HG03139 (cell line): ENCODE data around the gene SAP25.
"Not testable (repeated sequence)": the region's sequence is repeated elsewhere in the genome, so short reads cannot be mapped to it uniquely, and the experiment has no call there.

Experiments used
- ATAC-seq: cut with Tn5 transposase; IDR thresholded peaks from one replicate; pipeline ENCODE4 v1.9.1; 2021; ENCODE audit not compliant: unreplicated experiment

The SAP25 gene

DNA sequence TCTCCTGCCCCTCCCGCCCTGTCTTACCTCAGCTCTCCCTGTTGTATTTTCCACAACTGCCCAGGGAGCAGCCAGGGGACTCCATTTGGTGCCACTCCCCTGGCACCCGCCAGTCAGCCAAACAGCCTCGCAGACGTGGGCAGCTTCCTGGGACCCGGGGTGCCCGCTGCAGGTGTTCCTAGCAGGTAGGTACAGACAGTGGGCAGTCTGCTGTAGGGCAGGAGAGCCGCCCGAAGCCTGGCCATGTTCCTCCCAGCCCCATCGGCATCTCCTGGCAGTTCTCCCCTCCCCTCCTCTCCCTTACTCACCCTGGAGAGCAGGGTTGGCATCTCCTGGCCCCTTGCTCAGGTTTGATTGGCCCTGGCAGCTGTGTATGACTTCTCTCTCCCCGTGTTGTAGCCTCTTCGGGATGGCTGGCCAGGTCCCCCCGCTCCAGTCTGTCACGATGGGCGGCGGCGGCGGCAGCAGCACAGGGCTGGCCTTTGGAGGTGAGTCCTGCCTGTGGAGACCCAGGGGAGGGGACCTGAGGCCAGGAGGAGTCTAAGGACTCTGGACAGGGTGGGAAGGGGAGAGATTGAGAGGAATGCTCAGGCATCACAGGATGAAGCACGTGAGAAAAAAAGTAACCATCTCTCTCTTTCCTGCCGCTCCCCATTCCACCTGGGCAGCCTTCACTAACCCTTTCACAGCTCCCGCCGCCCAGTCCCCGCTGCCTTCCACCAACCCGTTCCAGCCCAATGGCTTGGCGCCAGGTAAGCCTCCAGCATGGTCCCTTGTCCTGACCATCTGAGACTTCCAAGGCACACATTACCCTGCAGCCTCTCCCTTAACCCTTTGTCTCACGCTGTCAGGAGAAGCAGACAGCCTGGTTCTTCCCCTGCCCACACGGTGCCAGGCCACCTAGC, 11.3 kb downstream of the SAP25 start:
- no peak for ATAC-seq

DNA sequence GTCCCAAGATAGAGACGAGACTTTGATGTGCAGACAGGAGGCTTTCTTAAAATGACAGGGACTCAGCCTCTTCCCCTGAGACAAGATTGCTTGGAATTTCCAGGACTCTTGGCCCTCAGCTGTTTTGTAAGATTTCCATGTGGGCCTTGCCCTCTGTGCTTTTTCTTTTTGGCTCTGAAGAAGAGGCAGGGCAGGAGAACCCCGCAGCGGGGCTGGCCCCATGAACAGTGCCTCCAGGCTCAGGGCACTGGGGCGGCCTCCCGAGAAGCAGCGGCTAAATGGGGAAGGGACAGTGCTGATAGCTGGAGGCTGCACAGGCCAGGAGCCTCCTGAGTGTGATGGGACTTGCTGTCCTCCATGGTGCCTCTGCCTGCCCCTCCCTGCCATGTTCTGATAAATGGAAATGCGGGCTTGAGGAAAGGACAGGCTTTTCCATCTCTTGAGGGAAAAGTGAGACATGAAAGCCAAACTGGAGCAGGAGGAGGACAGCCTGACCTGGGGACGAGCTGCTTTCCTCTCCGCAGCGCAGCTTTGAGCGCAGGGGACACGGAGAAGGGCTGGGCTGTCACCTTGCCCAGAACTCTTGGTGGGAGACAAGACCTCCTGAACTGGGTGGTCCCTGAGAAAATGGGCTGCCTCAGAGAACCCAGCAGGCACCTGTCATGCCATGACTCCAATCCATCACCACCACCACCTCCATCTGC, 12.1 kb downstream of the SAP25 start:
- no peak for ATAC-seq

DNA sequence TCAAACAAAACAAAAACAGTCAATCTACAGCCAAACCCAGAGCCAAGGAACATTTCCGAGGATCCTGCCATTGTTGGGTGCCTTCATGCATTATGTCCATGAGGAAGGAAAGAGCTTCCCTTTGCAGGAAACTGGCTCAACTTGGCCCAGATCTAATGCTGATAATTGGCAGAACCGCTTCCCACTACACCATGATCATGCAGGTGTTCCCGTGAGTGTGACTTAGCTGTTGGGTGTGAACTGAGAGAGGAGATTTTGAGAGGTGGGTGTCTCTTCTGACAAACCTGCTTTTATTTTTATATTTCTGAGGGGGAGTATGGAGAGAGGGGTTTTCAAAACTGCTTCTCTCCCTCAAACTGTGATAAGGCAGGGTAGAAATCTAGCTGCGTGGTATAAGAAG, 14.6 kb downstream of the SAP25 start:
- ATAC-seq, result no peak

DNA sequence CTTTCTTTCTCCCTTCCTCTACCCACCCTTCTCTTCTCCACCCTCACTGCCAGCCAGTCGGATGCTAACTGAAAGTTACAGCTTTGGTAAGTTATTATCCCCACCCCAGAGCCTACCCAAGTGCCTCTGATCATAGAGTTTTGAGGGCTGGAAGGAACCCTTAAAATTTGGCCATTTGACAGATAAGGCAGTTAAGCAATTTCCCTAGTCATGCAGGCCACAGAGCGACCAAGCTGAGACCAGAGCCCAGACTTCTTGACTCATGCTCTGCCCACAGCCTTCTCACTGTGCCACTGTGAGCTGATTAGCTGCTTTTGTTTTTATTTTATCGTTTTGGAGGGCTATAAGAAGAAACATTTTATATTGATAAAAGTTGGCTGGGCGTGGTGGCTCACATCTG, 17.2 kb downstream of the SAP25 start:
- no peak for ATAC-seq

DNA sequence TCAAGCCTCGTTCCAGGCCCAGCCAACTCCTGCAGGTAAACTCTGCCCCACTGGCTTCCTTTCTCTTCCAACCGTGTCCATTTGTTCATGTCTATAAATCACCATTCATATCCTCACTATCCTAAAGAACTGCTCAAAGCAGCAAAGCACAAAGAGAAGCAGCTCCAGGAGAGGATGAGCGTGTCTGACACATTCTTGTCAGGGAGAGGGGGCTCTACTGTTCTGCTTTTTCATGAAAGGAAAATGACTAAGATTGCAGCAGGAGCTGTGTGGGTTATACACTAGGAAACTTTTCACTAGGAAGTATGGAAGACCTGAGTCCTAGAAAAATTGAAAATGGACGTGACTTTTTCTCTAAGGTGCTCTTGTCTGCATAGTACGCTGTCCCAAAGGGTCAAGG, 18.0 kb downstream of the SAP25 start:
- ATAC-seq, result no peak

DNA sequence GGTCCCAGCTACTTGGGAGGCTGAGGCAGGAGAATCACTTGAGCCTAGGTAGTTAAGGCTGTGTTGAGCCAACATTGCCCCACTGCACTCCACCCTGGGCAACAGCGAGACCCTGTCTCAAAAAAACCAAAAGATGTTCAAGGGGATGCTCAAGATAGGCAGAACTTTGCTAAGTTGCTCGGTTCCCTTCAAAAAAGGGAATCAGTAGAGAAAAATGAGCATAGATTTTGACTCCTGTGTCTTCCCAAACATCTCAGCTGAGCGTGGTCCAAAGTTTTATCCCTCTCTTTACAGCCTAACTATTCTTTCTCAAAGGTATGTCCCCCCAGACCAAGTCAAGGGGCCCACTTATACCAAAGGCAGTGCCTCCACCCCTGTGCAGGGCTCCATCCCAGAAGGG, 20.7 kb downstream of the SAP25 start:
- ATAC-seq, result no peak

DNA sequence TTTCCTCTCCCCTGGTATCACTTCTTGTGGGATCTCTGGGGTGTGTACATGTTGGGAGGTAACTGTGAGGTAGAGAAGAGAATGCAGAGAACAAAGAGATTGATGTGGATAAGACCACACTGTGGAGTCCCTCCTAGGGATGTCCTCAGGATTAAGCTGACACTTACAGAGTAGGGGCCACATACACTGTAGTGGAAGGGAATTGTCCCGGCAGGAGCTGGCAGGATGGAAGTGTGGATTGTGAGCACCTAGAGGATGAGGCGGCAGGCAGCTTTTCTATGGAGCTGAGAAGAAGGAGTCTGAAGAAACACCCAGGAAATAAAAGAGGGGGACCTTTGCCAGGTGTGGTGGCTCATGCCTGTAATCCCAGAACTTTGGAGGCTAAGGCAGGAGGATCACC, 21.2 kb downstream of the SAP25 start:
- no peak for ATAC-seq

DNA sequence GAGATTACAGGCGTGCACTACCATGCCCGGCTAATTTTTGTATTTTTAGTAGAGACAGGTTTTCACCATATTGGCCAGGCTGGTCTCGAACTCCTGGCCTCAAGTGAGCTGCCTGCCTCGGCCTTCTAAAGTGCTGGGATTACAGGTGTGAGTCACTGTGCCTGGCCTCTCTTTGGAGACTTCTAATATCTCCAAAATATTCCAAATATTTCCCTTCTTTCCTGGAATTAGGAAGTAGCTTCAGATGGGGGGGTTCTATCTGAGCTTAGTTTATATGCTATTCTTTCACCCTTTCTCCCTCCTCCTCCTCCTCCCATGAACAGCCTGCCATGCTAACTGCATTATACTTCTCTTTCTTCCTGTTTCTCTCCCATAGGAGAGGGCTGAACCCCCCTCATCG, 25.3 kb downstream of the SAP25 start:
- ATAC-seq, result not testable (repeated sequence)

DNA sequence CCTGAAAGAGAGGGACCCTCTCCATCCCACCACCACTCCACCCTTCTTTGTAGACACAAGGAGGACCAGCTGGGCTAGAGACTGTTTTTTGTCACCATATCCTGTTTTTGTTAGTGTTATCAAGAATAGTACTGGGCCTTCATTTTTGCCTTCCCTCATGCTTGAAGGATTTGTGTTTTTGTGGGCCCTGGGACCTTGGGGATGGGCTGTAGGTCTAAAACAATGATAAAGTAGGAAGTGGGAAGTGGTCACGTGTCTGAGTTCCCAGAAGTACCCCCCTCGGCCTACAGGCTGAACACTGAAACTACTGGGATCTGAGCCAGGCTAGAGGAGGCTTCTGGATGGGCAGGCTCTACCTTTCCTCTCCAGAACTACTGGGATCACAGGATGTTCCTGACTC, 25.8 kb downstream of the SAP25 start:
- no peak for ATAC-seq

DNA sequence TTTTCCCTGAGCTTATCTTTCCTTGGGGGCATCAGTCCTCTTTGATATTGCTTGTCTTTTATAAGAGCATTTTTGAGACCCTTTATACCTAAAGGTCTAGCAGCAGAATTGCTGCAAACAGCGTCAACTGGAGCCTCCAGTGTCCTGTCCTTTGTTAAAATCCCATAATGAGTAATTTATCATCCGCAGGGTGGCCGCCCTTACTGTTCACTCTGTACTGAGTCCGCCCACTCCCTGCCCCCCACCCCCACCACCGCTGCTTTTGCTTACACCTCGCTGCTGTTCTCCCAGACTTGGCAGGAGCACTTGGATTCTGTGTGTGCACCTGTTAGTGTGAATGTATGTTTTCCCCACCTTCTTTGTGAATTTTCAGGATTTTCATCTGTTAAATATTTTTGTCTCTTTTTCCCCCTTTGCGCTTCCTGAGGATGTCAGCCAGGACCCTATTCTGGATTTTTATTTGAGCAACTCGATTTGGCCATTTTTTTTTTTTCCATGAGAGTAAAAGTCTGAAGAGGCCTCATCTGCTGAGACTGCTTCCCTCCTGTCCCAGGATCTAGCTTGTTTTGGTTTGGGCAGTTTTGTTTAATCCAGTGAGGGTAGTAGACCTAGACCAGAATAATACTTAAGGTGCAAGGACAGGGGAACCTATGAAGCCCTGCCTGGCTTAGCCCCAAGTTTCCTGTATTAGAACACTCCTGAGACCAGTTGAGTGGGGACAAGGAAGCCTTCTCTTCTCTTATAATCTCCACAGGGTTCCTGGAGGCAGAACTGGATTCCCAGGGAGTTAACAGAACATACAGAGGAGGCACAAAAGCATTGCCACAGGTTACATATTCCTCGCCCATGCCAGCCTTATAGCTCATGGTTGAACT, 26.5 kb downstream of the SAP25 start:
- no peak for ATAC-seq

DNA sequence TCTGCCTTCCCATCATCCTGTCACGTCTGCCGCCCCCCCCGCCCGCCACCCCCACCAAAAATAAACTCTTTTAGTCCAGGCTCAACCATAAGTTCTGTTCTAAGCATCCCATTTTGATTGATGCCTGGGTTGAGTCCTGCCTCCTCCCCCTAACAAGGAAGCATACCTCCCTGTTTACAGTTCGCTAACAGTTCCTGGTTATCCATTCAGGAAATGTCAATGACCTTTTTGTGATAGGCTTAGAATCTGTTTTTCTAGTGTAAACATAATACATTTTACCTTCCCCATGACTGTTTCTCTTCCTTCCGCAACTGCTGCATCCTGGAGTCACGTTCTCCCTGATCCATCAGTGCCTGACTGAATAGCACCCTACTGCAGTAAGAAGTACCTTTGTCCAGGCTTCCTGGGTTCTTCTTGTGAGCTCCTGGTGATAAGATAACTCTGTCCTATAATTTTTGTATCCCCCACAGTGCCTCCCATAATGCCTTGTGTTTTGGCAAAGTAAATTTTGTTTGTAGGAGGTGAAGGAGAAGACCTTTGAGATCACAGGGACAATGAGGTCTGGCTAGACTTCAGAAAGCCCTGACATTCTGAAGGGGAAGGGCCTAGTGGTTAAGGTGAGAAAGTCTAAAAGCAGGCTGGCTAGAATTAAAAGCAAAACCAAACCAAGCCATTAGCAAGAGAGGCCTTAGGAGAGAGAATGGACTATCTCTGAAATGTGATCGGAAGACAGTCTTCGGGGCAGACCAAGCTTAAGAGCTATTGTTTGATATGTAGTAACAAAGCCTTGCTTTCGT, 27.4 kb downstream of the SAP25 start:
- no peak for ATAC-seq

DNA sequence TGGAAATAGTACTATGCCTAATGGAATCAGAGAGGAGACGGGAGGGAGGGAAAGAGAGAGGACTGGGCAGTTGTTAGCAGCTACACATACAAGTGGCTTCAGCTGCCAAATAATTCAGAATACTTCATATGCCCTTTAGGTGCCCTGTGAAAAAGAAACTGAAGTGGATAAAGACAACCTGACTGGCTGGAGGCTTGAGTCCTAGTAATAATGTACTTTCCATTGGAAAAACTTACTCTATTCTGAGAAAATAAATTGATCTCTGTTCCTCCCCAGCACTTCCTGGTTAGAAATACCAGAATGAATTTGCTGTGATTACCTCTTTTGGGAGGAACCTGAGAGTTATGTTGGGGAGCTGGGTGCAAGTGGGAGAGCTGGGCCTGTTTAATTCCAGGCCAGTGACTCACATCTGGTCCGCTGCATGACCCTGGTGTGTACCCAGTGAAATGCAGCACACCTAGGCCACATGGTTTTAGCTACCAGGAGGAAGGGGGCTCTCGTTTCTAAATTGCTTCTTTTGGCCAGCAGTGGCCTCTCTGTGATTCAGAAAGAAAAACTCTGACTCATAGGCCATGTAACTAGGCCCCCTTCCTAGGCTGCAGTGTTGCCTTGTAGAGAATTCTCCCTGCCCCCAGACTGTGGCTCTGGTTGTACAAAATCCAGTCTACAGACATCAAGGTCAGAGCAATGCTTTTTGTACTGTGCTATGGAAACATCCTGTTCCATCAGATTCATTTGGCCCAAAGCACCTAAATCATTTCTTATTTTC, 28.2 kb downstream of the SAP25 start:
- ATAC-seq, result no peak

DNA sequence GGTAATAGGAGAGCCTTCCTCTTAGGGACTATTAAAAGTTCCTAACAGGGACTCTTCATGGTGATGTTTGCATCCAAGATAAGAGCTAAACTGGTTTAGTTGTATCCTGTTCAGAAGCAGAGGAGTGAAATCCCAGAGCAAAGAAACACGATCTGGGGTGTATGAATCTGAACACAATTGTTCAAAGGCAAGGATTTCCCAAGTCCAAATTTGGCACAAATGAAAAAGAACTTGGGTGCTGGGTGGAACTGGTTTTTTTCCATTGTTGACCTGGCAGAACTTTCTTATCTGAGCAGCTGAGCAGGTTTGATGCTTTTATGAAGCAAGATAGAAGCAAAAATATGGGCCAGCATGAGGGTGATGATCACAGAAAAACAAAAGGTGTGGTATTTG, 28.7 kb downstream of the SAP25 start:
- ATAC-seq, result no peak

DNA sequence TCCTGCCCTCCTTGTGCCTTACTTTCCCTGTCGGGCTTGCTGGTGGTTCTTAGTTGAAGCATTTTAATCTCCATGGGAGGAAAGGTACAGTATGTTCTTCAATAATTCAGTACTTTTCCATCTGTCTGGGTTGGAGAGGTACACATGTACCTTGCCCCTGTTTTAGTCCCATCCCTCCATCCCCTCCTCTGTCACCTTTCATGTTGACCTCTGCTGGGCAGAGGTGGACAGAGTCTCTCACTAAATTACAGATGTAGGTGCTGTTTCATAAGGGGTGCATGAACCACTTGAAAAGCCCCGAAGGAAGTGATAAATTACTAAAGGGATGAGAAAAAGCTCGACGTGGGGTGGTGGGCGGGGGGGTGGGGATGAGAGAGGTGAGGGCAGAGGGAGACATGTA, 29.3 kb downstream of the SAP25 start:
- ATAC-seq, result no peak

DNA sequence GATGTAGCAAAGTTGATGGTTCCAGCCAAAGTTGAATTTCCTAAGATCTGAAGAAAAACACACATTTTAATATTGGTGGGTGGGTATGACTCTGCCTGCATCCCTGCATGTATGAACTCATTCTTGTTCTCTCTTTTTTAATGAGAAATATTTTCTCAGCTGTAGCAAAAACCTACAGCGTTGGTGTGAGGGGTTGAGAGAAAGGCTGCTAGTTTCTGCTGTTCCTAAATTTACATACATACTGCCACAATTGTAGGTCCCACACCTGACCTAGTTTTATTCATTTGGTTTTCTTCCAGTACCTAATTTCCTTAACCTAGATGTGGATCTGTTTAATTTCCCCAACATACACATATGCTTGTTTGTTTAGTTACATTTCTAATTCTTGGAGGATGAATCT, 30.1 kb downstream of the SAP25 start:
- ATAC-seq, result no peak

DNA sequence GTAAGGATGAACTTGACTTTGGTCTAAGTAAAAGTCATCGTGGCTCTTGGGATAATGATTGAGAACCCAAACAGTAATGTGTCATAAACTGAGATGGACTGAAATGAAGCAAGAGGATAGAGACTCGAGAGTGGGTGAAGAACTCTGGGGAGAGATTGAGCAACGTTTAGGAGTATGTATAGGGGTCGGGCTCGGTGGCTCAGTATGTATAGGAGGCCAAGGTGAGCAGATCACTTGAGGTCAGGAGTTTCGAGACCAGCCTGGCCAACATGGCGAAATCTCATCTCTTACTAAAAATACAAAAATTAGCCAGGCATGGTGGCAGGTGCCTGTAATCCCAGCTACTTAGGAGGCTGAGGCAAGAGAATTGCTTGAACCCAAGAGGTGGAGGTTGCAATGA, 32.4 kb downstream of the SAP25 start:
- ATAC-seq, result not testable (repeated sequence)

DNA sequence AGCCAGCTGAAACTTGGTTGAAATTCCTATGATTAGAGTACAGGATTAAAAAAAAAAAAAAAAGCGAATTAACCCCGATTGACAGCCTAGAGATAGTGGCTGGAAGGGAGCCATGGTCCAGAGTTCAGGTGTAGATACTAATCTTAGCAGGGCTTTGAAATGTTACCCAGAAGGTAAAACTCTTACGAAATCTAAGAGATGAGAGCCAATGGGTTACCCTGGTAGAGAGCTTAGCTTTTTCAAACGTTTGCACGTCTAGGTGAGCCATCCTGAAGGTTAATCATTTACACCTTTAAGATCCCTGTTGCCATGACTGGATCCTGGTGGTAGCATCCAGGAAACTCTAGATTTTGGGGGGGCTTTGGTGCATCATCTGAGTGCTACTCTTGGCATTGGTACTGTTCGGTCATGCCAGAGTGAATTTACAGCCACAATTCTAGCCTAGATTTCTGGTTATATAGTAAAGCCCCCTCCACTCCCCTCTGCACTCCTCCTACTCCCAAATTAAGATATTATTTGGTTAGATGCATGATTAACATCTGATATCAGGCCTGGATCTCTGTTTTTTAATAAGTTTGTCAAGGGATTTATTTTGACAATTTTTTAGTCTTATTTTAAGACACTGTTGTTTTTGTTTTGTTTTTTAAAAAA, 33.5 kb downstream of the SAP25 start:
- ATAC-seq, result no peak

DNA sequence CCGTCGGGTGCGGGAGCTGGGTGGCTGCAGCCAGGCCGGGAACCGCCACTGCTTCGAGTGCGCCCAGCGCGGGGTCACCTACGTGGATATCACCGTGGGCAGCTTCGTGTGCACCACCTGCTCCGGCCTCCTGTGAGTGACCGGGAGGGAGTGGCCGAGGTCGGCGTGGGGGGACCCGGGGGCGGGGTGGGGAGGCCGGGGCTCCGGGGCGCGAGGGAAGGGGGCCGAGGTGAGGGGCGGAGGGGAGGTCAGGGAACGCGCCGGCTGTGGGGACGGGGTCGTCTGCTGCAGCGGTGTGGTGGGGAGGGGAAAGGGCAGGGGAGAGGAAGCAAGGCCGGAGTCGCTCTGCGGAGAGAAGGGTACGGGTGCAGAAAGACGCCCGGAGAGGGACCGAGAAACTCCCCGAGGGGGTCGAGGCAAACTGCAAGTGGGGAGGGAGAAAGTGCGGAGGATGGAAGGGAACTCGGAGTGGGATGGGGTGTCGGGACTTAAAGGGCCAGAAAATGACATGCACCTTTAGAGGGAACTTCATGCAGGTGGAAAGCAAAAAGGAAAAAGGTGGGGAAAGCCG, 34.2 kb downstream of the SAP25 start:
- no peak for ATAC-seq
